Amniotic stem cell (primary cell): Measurements from ENCODE around the gene SCP2.

Experiments used
- DNase-seq: peaks from one replicate; lab custom pipeline; 2025; lab: John Stamatoyannopoulos, UW

Gene SCP2

DNA sequence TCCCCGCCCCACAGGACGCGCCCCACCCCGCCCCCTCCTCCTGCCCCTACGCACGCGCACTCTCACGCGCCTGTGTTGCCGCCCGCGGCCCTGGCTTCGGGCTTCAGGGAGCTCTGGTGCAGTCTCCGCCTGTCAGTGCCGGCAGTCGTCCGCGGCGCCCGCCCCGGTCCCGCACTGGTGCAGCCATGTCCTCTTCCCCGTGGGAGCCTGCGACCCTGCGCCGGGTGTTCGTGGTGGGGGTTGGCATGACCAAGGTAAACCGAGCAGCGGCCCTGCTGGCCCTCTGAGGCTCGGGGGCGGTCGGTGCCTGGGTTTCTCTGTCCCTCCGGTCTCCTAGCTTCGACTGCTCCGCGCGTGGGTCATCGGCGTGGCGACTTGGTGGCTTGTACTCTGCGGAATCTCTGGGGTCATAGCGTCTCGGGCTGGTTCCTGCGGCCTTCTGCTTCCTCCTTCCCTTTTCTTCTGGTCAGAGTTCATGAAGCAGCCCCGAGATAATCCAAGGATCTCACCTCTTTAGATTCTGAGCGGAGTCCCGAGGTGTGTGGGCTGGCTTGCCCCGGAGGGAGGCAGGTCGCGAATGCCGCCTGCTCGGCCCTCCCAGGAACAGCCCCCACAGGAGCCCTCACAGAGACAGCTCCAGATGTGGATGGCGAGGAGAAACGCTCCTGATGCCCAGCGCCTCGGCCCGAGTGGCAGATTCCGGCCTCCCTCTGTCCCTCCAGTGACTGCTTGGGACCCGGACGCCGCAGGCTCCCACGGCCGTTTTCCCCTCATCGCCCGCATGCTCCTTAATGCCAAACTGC lies at the start of gene SCP2:
TSS of gene SCP2 (plus strand) at position 65 of the 803 bp plus-strand sequence. CDS start at position 186, 121 bp downstream.
- peak; percentile 31 for DNase-seq

- no peak for DNase-seq
Observed at GRCh38 chr1:52877554-52877953, 49.5 kb upstream of the SCP2 start.

DNA sequence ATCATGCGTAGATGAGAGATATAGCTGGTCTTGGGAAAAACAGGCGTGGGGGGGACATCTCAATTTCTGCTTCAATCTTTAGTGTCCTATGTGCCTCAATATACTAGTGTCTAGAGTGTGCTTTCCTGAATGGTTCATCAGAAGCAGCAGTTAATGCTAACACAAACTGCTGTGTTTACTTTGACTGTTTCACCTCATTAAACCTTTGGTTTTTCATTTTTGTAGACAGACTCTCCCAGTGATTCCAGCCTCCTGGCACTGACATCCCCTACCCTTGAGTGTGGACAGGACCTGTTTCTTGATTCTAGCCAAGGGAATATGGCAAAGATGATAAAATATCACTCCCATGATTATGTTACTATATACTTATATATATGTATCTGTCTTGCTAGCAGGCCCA lies 46.9 kb upstream of the SCP2 start:
- DNase-seq = no peak

GRCh38 chr1:52887483-52887882 lies 39.6 kb upstream of the SCP2 start:
- DNase-seq = no peak

GRCh38 chr1:52892424-52893215 lies 34.5 kb upstream of the SCP2 start:
- DNase-seq = no peak

DNA sequence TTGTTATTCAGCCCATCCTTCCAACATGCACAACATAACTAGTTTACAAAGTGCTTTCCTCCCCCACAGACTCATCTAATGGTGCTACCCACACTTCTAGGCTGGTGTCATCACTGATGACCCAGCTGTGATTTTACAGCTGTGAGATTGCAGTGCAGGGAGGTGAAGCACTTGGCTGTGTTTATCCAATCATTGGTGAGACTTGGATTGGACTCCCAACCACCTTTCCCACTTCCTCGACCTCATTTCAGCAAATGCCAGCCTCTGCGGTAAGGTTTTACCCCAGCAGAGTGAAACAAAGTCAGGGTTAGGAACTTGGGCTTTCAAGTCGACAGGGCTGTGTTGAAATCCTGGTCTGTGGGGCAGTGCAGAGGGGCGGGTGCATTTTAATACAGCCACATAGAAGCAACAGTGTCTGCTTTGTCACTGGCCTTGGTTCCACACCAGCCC lies 27.6 kb upstream of the SCP2 start:
- no peak for DNase-seq

- no peak for DNase-seq
Observed at GRCh38 chr1:52900402-52900801, 26.7 kb upstream of the SCP2 start.

- DNase-seq = no peak
Observed at GRCh38 chr1:52901384-52901783, 25.7 kb upstream of the SCP2 start.

GRCh38 chr1:52904208-52904926 lies 22.7 kb upstream of the SCP2 start:
- no peak for DNase-seq

DNA sequence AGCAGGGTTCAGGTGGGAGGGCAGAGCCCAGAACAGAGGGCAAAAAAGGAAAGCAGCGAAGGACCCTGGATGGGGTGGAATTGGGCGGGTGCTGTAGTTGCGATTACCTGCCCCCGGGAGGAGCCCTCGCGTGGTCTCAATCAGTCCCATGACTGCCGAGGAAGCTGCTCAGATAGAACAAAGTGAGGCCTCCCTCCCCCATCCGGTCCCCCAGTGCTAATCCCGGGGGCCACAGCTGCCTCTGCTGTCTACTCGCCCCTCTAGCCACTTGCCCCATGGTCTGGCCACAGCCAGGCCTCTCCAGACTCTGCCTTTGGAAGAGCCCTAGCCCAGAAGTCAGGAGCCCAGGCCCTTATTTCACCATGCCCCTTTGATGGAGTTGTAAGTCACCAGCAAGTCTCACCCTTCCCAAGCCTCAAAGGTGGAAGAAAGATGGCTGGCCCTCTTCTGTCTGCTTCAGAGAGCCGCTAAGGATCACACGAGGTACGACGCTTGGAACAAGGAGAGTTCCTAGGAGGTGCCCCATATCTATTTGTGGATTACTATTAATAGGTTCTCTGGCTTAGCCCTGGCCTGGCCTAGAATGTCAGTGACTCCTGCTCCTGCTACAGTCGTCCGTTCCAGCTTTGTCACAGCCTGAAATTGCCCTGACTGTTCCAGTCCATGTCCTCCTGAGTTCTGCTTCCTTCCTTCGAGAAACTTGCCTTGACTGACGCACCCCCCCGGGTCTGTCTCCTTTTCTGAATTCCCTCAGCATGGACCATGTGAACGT lies 22.0 kb upstream of the SCP2 start:
- no peak for DNase-seq

DNA sequence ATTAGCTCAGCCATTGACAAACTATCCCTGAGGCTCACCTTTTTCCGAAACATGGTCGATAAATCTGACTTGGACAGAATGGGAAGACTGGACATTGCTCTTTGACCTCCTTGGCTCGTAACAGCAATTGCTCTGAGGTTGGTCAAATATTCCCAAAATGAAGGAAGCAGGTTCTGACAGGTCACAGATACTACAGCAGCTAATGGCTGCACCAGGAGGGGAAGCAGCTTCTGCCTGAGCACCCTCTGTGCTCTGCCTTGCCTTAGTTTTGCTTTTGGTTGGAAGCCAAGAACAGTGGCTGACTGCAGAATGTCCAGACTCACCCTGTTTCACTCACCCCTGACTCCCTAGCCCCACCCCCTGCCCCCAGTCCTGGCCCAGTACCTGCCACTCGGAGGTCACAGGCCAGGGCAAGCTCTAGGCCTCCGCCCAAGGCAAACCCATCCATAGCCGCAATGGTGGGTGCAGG lies 20.9 kb upstream of the SCP2 start:
- no peak for DNase-seq

DNA sequence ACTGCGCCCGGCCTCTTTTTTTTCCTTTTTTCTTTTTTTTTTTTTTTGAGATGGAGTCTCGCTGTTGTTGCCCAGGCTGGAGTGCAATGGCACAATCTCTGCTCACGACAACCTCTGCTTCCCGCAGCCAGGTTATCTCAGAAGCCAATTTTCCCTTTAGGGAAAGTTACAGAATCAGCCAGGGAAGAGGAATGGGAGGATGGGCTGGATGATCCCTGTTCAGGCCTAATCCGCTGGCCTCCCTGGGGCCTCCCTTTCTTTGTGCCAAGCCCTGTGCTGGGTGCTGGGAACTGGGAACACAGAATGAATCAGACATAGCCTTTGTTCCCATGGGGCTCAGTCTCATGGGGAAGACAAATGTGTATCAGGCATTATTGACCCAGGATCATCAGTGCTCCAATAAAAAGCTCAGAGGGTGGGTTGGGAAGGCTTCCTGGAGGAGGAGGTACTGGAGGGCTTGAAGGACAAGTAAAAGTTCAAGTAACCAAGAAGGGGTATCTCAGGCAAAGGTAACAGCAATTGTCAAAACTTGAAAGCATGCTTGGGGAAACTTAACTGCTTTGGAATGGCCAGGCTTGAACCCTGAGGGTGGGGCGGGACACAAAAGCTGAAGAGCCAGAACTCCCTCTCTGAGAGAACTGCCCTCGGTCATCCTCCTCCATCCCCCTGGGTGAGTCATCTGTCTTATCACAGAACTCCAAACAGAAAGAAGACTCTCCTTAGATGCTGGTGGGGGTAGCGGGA lies 19.8 kb upstream of the SCP2 start:
- DNase-seq = no peak

GRCh38 chr1:52907812-52908153 lies 19.3 kb upstream of the SCP2 start:
- no peak for DNase-seq

DNA sequence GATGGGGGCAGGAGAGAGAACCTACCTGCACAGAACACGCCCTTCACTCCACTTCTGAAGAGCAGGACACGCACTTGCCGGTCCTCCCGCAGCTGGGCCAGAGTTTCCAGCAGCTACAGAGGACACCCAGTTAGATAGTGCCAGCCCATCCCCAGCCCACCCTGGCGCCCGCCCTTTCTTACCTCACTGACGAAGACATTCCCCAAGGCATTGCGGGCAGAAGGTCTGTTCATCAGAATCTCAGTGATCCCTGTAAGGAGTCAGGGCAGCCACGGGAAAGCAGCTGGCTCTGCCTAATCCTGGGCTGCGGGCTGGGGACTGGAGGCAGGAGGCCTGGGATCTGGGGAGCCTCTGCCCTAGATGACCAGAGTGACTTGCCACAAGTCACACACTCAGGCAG lies 15.5 kb upstream of the SCP2 start:
- DNase-seq = no peak

- no peak for DNase-seq
Observed at GRCh38 chr1:52913014-52913413, 14.1 kb upstream of the SCP2 start.

GRCh38 chr1:52913537-52913936 lies 13.5 kb upstream of the SCP2 start:
- DNase-seq = no peak

- no peak for DNase-seq
Observed at GRCh38 chr1:52914463-52914862, 12.6 kb upstream of the SCP2 start.

DNA sequence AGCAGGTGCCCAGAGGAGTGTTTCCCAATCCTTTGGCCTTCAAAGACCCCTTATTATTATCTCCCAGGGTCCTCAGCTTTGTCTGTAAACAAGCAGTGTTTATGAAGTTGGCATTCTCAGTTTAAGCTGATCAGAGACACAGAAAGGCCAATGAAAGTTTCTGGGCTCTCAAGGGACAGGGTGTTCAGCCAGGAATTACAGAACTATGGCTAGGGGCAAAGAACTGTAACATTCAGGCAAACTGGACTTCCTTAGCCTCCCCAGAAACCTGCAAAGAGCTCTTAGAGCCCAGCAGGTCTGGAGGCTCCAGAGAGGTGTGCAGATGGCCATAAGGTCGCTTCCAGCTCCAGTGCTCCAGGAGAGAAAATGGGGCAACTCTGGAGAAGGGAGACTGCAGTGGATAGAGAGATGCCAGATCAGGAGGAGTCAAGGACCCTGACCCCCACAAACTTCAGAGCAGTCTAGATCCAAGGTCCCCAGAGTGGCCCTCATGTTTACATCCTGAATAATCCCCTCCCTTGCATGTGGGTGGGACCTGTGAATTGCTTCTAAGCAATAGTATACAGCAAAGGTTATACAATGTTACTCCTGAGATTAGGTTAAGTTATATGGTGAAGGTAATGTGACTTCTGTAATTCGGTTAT lies 11.7 kb upstream of the SCP2 start:
- no peak for DNase-seq

DNA sequence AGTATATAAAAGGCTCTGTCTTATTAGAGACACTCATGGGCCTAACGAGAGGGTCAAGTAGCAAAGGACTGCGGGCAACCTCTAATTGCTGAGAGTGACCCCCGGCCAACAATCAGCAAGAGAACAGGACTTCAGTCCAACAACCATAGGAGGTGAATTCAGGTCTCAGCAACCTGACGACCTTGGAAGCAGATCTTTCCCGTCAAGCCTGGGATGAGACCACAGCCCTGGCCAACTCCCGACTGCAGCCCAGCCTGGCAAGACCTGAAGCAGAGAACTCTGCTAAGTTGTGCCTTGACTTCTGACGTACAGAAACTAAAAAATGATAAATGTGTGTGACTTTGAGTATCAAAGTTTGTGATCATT lies 11.2 kb upstream of the SCP2 start:
- DNase-seq = no peak

DNA sequence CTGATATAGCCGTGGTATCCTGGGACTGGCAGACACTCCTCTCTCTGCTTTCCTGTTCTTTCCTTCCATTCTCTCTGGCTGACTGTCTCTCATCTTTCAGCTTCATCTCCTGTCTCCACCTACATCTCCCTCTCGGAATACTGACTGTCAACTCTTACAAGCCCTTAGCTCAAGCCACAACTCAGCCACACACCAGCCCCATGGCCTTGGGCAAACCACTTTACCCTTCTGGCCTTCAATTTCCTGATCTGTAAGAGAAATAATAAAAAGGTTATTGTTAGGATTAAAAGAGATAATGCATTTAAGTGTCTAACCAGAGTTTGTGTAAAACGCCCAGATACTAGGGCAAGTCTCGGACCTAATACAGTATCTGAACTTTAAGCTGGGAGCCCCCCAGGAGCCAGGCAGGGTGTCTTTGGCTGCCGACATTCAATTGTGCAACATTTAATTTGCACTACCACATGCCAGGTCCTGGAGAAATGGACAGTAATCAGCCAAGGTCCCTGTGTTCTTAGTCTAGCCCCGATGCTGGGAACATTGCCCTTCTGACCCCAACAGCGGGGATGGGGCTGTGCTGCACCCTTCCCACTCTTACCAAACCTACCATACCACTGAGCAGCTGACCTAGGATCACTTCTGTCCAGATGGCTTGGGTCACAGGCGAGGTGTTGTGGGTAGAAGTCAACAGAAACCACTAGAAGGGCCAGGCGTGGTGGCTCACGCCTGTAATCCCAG lies 10.7 kb upstream of the SCP2 start:
- no peak for DNase-seq
